ENCODE data around the gene TTC38.

Gene TTC38

DNA sequence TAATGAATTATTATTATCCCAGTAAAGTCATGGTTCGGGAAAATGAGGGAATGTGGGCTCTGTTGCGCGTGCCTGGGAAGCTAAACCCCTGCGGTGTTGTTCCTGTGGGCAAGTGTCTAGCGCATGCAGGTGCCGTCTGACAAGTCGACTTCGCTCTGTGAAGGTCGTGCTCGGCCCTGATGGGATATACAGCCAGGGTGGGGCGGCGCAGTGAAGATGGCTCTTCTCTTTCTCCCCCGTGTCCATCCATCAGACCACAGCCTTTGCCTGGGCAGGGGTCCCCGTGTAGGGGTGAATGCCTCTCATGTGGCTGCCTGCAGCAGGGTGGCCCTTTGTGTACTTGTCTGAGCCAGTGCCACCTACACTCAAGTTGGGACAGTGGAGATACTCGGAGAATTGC is 54.9 kb downstream of the TTC38 start (continued):
- TF ChIP-seq ZNF366 (tag by site-specific recombination; conservative IDR thresholded peaks at IDR 0.05) (no peak), ZFP69B (tag by site-specific recombination; IDR thresholded peaks at IDR 0.05) (no peak), ZNF155 (tag by site-specific recombination; IDR thresholded peaks at IDR 0.05) (no peak), ZNF555 (tag by site-specific recombination; conservative IDR thresholded peaks at IDR 0.05) (no peak), ZIC2 (tag by site-specific recombination; IDR thresholded peaks at IDR 0.05) (no peak), ATF2 (tag by site-specific recombination; IDR thresholded peaks at IDR 0.05; ENCODE audit: low read depth) (no peak), CTCF (tag by site-specific recombination; IDR thresholded peaks at IDR 0.05) (no peak)
- TF ChIP-seq, protein P1, sequence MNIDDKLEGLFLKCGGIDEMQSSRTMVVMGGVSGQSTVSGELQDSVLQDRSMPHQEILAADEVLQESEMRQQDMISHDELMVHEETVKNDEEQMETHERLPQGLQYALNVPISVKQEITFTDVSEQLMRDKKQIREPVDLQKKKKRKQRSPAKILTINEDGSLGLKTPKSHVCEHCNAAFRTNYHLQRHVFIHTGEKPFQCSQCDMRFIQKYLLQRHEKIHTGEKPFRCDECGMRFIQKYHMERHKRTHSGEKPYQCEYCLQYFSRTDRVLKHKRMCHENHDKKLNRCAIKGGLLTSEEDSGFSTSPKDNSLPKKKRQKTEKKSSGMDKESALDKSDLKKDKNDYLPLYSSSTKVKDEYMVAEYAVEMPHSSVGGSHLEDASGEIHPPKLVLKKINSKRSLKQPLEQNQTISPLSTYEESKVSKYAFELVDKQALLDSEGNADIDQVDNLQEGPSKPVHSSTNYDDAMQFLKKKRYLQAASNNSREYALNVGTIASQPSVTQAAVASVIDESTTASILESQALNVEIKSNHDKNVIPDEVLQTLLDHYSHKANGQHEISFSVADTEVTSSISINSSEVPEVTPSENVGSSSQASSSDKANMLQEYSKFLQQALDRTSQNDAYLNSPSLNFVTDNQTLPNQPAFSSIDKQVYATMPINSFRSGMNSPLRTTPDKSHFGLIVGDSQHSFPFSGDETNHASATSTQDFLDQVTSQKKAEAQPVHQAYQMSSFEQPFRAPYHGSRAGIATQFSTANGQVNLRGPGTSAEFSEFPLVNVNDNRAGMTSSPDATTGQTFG (tag by site-specific recombination; IDR thresholded peaks at IDR 0.05; ENCODE audit: borderline replicate concordance): no peak

DNA sequence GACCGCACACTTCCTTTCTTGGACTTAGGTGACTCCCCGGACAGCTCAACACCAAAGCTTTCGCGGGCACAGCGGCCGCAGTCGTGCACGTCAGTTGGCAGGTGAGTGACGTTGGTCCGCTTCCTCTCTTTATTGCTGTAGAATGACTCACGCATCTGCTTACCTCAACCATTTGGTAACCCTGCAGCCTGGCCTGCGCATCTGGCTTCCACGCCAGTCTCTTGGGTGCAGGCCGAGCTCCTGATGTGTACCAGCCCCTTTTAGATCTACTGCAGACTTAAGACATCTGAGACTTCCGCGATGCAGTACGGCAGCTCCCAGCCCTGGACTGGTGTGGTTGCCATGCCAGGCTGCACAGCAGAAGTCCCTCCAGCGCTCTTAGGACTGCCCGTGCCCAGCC is 55.4 kb downstream of the TTC38 start:
- no peaks in the 10 kb centered on the region for H3K4me1 ChIP-seq (ENCODE audit: control insufficient read depth, insufficient read depth, low read length)
- peaks cover 70 to 96% of the 10 kb centered on the region in 2 experiments for H3K36me3 ChIP-seq (ENCODE audit: control insufficient read depth in 2 of 2, insufficient read depth in 1 of 2, low read length in 2 of 2)
- no peaks in the 10 kb centered on the region for H3K9me3 ChIP-seq (ENCODE audit: control insufficient read depth, insufficient read depth, low read depth, low read length)
- TF ChIP-seq ZNF311 (tag by site-specific recombination; IDR thresholded peaks at IDR 0.05; ENCODE audit: borderline replicate concordance): no peak
- TF ChIP-seq ZFHX2 (tag by site-specific recombination; conservative IDR thresholded peaks at IDR 0.05): no peak
- no peak for TF ChIP-seq ZBTB17 (tag by site-specific recombination; IDR thresholded peaks at IDR 0.05)
- TF ChIP-seq ZNF266 (tag by site-specific recombination; IDR thresholded peaks at IDR 0.05; ENCODE audit: low read depth): no peak
- TF ChIP-seq ZNF280C (tag by site-specific recombination; IDR thresholded peaks at IDR 0.05): no peak
- ChIA-PET CTCF (no interaction called here), POLR2A (no interaction called here)
- H3K4me3 ChIP-seq (ENCODE audit: low read depth, low read length): no peak overlapping the region
- H3K27ac ChIP-seq (ENCODE audit: extremely low read depth, low read depth, low read length): no peak overlapping the region

GRCh38 chr22:46326066-46326680 is 58.4 kb downstream of the TTC38 start:
- POLR2A ChIA-PET: interaction anchor here (0.7 to 1.4 kb wide), 2 partner anchors 9 to 198 kb away, joined by 3 read pairs; partner anchors contain the start of gene TRMU
- CTCF ChIA-PET: interaction anchor here (1.3 kb wide), 1 partner anchor 11 kb away, joined by 3 read pairs; no protein-coding TSS in a partner anchor
- Histone ChIP-seq H3K9me3 (ENCODE audit: control insufficient read depth, insufficient read depth, low read depth, low read length) (no peaks in the 10 kb centered on the region), H3K4me3 (ENCODE audit: low read depth, low read length) (no peak overlapping the region), H3K4me1 (ENCODE audit: control insufficient read depth, insufficient read depth, low read length) (no peaks in the 10 kb centered on the region), H3K36me3 (ENCODE audit: control insufficient read depth in 2 of 2, insufficient read depth in 1 of 2, low read length in 2 of 2) (peaks cover 71 to 96% of the 10 kb centered on the region in 2 experiments), H3K27ac (ENCODE audit: extremely low read depth, low read depth, low read length) (no peak overlapping the region)
- no peak for TF ChIP-seq HIC1 (tag by site-specific recombination; IDR thresholded peaks at IDR 0.05)
- no peak for TF ChIP-seq ZFP37 (tag by site-specific recombination; IDR thresholded peaks at IDR 0.05)
- no peak for TF ChIP-seq CTCF (tag by site-specific recombination; IDR thresholded peaks at IDR 0.05)
- TF ChIP-seq ZNF626 (tag by site-specific recombination; IDR thresholded peaks at IDR 0.05): no peak
- no peak for TF ChIP-seq BCL11B (tag by site-specific recombination; IDR thresholded peaks at IDR 0.05; ENCODE audit: low read depth)
- TF ChIP-seq ZNF544 (tag by site-specific recombination; IDR thresholded peaks at IDR 0.05): no peak
